Sigmoid colon (tissue), 7 donors: ENCODE measurements around the gene MYCBPAP. TPM values are rescaled to one million over a fixed set of nuclear protein-coding genes. Genes with fewer than 3 reads are reported as not detected.

Experiments
- DNase-seq: peaks from one replicate; pipeline ENCODE4 v3.0.0-alpha.2; 2019
- H3K27ac ChIP-seq, 4 donors: fragments of 200-600 bp; sonication (generic); one replicate each; pipeline ENCODE4 v1.5.1; 2016 to 2019; ENCODE audit warnings: mild to moderate bottlenecking in 1 of 4
- H3K27me3 ChIP-seq, 3 donors: fragments of 200-600 bp; sonication (generic); one replicate each; pipeline ENCODE4 v1.5.1; 2019; ENCODE audit warnings: mild to moderate bottlenecking in 1 of 3
- H3K36me3 ChIP-seq, 4 donors: fragments of 200-600 bp; sonication (generic); one replicate each; pipeline ENCODE4 v1.5.1; 2016 to 2019
- H3K4me1 ChIP-seq, 4 donors: fragments of 200-600 bp; sonication (generic); one replicate each; pipeline ENCODE4 v1.5.1; 2017 to 2019
- H3K4me3 ChIP-seq, 4 donors: fragments of 200-600 bp; sonication (generic); one replicate each; pipeline ENCODE4 v1.5.1; 2017 to 2019; ENCODE audit warnings: mild to moderate bottlenecking in 2 of 4, moderate library complexity in 1 of 4
- H3K9me3 ChIP-seq, 4 donors: fragments of 200-600 bp in 3 of 4; sonication (generic) in 3 of 4; one replicate each; pipeline versions ENCODE4 v1.5.1 to v1.6.1; 2013 to 2019
- CTCF ChIP-seq, 4 experiments: fragments of 450-650 bp in 3 of 4; fragments of 200-600 bp in 1 of 4; IDR thresholded peaks; one replicate each; pipeline ENCODE4 v1.5.1; 2016 to 2019; ENCODE audit warnings: antibody characterized with exemption in 4 of 4, mild to moderate bottlenecking in 3 of 4, moderate library complexity in 2 of 4
- EP300 ChIP-seq, 4 donors: sonication (generic); formaldehyde crosslinking; IDR thresholded peaks; one replicate each; pipeline ENCODE4 v1.6.1; 2017; ENCODE audit warnings: antibody characterized with exemption in 4 of 4
- POLR2A ChIP-seq, 2 donors: fragments of 450-650 bp; IDR thresholded peaks; one replicate each; pipeline ENCODE4 v1.6.1; 2016; ENCODE audit warnings: antibody characterized with exemption in 2 of 2, mild to moderate bottlenecking in 2 of 2, moderate library complexity in 2 of 2
- POLR2AphosphoS5 ChIP-seq, 4 donors: sonication (generic); formaldehyde crosslinking; IDR thresholded peaks; one replicate each; pipeline ENCODE4 v1.6.1; 2017; ENCODE audit warnings: antibody characterized with exemption in 4 of 4
- WGBS, 2 donors: extraction: QIAGEN DNeasy Blood & Tissue Kit; methylation state at CpG; one replicate each; pipeline ENCODE4 v1.1.7; 2013; 5-methylcytosine and 5-hydroxymethylcytosine counted together
- intact Hi-C: fragments of 100-400 bp; cut with DNase I; formaldehyde crosslinking; loops from one replicate; pipeline ENCODE4 v1.15.1; 2023
- polyA plus RNA-seq, 3 donors: library from polyadenylated mRNA; stranded (reverse); fragments of 200-250 nt; gene quantifications; one replicate each; pipeline ENCODE4 v1.2.3, GENCODE V29; 2013
- total RNA-seq, 4 donors: library from RNA; depleted of rRNA; stranded (reverse); fragments of >200 nt; gene quantifications; one replicate each; pipeline ENCODE4 v1.1.0, GENCODE V29; 2016
- donor health status: healthy with polysubstance abuse.
- donor health status: Bipolar disorder and iron deficiency.
- donor health status: healthy.

The MYCBPAP gene
- total and polyA plus RNA-seq, 7 donors: 0.23 to 2.5 (median 1.7) TPM; not detected in 1

- peaks cover 0 to 43% (median 16%) of the 10 kb centered on the region in 4 donors for H3K36me3 ChIP-seq
- no peak for DNase-seq
- 75 to 88% methylated on average over 4 of the region's 4 CpGs for WGBS, 2 donors
- H3K4me3 ChIP-seq: no peak overlapping the region
- intact Hi-C loops: loop anchor here (2.0 to 5.0 kb wide), 2 partner anchors 145 to 211 kb away; no protein-coding TSS in a partner anchor
- peaks cover 0 to 32% (median 24%) of the 10 kb centered on the region in 4 donors for H3K4me1 ChIP-seq
- H3K27me3 ChIP-seq: peaks cover 0 to 9% (median 7%) of the 10 kb centered on the region in 3 donors
- peak overlapping the region in 2 of 4 donors; percentile 85 to 90 for H3K27ac ChIP-seq
- TF ChIP-seq POLR2AphosphoS5 (IDR thresholded peaks at IDR 0.05) (no peak), EP300 (IDR thresholded peaks at IDR 0.05) (no peak), POLR2A (IDR thresholded peaks at IDR 0.05) (no peak)
- no peaks in the 10 kb centered on the region for H3K9me3 ChIP-seq
These were observed 26.6 kb upstream of the MYCBPAP start for GRCh38 chr17:50481648-50482047.

- no peak for DNase-seq
- Histone ChIP-seq H3K36me3 (peaks cover 0 to 44% (median 16%) of the 10 kb centered on the region in 4 donors), H3K27me3 (peaks cover 0 to 4% (median 3%) of the 10 kb centered on the region in 3 donors), H3K27ac (peak overlapping the region; percentile 79 to 90 (median 83)), H3K4me3 (no peak overlapping the region), H3K9me3 (no peaks in the 10 kb centered on the region), H3K4me1 (peaks cover 0 to 32% (median 24%) of the 10 kb centered on the region in 4 donors)
- TF ChIP-seq POLR2A (IDR thresholded peaks at IDR 0.05) (no peak), POLR2AphosphoS5 (IDR thresholded peaks at IDR 0.05) (no peak), CTCF (IDR thresholded peaks at IDR 0.05) (no peak), EP300 (IDR thresholded peaks at IDR 0.05) (no peak)
- intact Hi-C loops: loop anchor here (5.0 kb wide), 1 partner anchor 210 kb away; no protein-coding TSS in a partner anchor
- 76 to 90% methylated on average over 23 of the region's 23 CpGs for WGBS, 2 donors
These were observed 26.1 kb upstream of the MYCBPAP start for GRCh38 chr17:50482110-50482509.

- WGBS, 2 donors: 5 to 23% methylated on average over 7 of the region's 7 CpGs
- DNase-seq: peak; percentile 99
- Histone ChIP-seq H3K4me1 (peaks cover 0 to 32% (median 24%) of the 10 kb centered on the region in 4 donors), H3K9me3 (no peaks in the 10 kb centered on the region), H3K27me3 (no peaks in the 10 kb centered on the region), H3K36me3 (peaks cover 0 to 44% (median 16%) of the 10 kb centered on the region in 4 donors), H3K27ac (peak overlapping the region; percentile 79 to 90 (median 83)), H3K4me3 (no peak overlapping the region)
- TF ChIP-seq POLR2A (IDR thresholded peaks at IDR 0.05) (no peak), POLR2AphosphoS5 (IDR thresholded peaks at IDR 0.05) (peak; percentile 68 to 88 (median 76)), EP300 (IDR thresholded peaks at IDR 0.05) (peak in 2 of 4 donors; percentile 66 to 87), CTCF (IDR thresholded peaks at IDR 0.05) (peak; percentile 74 to 90 (median 82))
- intact Hi-C loops: loop anchor here (5.0 kb wide), 1 partner anchor 210 kb away; no protein-coding TSS in a partner anchor
These were observed 25.7 kb upstream of the MYCBPAP start for GRCh38 chr17:50482516-50482915.

- Histone ChIP-seq H3K36me3 (peaks cover 0 to 44% (median 16%) of the 10 kb centered on the region in 4 donors), H3K27me3 (no peaks in the 10 kb centered on the region), H3K27ac (peak overlapping the region; percentile 79 to 90 (median 83)), H3K9me3 (no peaks in the 10 kb centered on the region), H3K4me3 (no peak overlapping the region), H3K4me1 (peaks cover 0 to 28% (median 21%) of the 10 kb centered on the region in 4 donors)
- intact Hi-C loops: loop anchor here (5.0 kb wide), 1 partner anchor 209 kb away; no protein-coding TSS in a partner anchor
- no peak for DNase-seq
- WGBS, 2 donors: 87 to 89% methylated on average over 5 of the region's 5 CpGs
- TF ChIP-seq CTCF (IDR thresholded peaks at IDR 0.05) (no peak), POLR2A (IDR thresholded peaks at IDR 0.05) (no peak), POLR2AphosphoS5 (IDR thresholded peaks at IDR 0.05) (no peak), EP300 (IDR thresholded peaks at IDR 0.05) (no peak)
These were observed 25.0 kb upstream of the MYCBPAP start for GRCh38 chr17:50483266-50483665.

- Histone ChIP-seq H3K27me3 (no peaks in the 10 kb centered on the region), H3K36me3 (peaks cover 0 to 44% (median 16%) of the 10 kb centered on the region in 4 donors), H3K4me1 (peaks cover 0 to 24% (median 17%) of the 10 kb centered on the region in 4 donors), H3K9me3 (no peaks in the 10 kb centered on the region), H3K27ac (peak overlapping the region in 1 of 4 donors; percentile 90), H3K4me3 (no peak overlapping the region)
- DNase-seq: peak; percentile 56
- TF ChIP-seq POLR2AphosphoS5 (IDR thresholded peaks at IDR 0.05): no peak
- TF ChIP-seq CTCF (IDR thresholded peaks at IDR 0.05): no peak
- TF ChIP-seq POLR2A (IDR thresholded peaks at IDR 0.05): no peak
- no peak for TF ChIP-seq EP300 (IDR thresholded peaks at IDR 0.05)
- 95 to 96% methylated on average over 11 of the region's 11 CpGs for WGBS, 2 donors
- intact Hi-C loops: loop anchor here (5.0 kb wide), 1 partner anchor 208 kb away; no protein-coding TSS in a partner anchor
These were observed 23.7 kb upstream of the MYCBPAP start for GRCh38 chr17:50484386-50485155.
